Body of pancreas (tissue), 4 donors: ENCODE results near the gene CCL4.
"Not testable (repeated sequence)": the region's sequence is repeated elsewhere in the genome, so short reads cannot be mapped to it uniquely, and the experiment has no call there.

Experiments
- POLR2A ChIP-seq, 3 donors: fragments of 450-650 bp; IDR thresholded peaks; one replicate each; pipeline ENCODE4 v1.6.1; 2016; ENCODE audit warnings: antibody characterized with exemption in 3 of 3, mild to moderate bottlenecking in 2 of 3
- TF ChIP-seq, protein P1 (sequence below), 7 experiments: fragments of 450-650 bp in 4 of 7; fragments of 200-600 bp in 3 of 7; sonication (generic) in 3 of 7; IDR thresholded peaks; one replicate each; pipeline ENCODE4 v1.5.1; 2016 to 2019; ENCODE audit warnings: antibody characterized with exemption in 7 of 7

DNA sequence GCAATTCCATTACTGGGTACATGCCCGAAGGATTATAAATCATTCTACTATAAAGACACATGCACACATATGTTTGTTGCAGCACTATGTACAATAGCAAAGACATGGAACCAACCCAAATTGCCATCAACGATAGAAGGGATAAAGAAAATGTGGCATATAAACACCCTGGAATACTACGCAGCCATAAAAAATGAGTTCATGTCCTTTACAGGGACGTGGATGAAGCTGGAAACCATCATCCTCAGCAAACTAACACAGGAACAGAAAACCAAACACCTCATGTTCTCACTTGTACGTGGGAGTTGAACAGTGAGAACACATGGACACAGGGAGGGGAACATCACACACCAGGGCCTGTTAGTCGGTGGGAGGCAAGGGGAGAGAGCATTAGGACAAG, 17.5 kb downstream of the CCL4 start:
- not testable (repeated sequence) for TF ChIP-seq POLR2A (IDR thresholded peaks at IDR 0.05)
- TF ChIP-seq, protein P1, sequence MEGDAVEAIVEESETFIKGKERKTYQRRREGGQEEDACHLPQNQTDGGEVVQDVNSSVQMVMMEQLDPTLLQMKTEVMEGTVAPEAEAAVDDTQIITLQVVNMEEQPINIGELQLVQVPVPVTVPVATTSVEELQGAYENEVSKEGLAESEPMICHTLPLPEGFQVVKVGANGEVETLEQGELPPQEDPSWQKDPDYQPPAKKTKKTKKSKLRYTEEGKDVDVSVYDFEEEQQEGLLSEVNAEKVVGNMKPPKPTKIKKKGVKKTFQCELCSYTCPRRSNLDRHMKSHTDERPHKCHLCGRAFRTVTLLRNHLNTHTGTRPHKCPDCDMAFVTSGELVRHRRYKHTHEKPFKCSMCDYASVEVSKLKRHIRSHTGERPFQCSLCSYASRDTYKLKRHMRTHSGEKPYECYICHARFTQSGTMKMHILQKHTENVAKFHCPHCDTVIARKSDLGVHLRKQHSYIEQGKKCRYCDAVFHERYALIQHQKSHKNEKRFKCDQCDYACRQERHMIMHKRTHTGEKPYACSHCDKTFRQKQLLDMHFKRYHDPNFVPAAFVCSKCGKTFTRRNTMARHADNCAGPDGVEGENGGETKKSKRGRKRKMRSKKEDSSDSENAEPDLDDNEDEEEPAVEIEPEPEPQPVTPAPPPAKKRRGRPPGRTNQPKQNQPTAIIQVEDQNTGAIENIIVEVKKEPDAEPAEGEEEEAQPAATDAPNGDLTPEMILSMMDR (IDR thresholded peaks at IDR 0.05) = not testable (repeated sequence)
